Activated T-cell treated with anti-CD3 and anti-CD28 coated beads, Interleukin-2, amount 50 U/mL, for 72 hours (primary cell): ENCODE results near the gene ZNF24. TPM values are rescaled to one million over a fixed set of nuclear protein-coding genes. Genes with fewer than 3 reads are reported as not detected.

Source experiments
- total RNA-seq, 2 donors: library from RNA; stranded (reverse); gene quantifications; one replicate each; pipeline ENCODE4 v1.2.3, GENCODE V29; 2022

Gene ZNF24
- total RNA-seq, 2 donors from 2014 or later: 57.4 to 57.8 TPM

Other genes starting within 250 kb of the ZNF24 start
- gene ZNF397, start 103.4 kb downstream of the ZNF24 start, total RNA-seq: 10 to 100 TPM; 18.6 to 22.4 TPM
- 10 to 100 TPM; 47.2 to 49.6 TPM for gene ZSCAN30, start 54.2 kb downstream of the ZNF24 start, total RNA-seq
- gene ZNF396, start 32.9 kb upstream of the ZNF24 start, total RNA-seq: 1 to 10 TPM; 2.5 to 3.8 TPM
- gene INO80C, start 153.5 kb upstream of the ZNF24 start, total RNA-seq: 10 to 100 TPM; 22.7 to 26.9 TPM
- gene GALNT1, start 237.3 kb upstream of the ZNF24 start, total RNA-seq: 10 to 100 TPM; 43.6 to 45.6 TPM